NCI-H226 (cell line): ENCODE results near the gene BCAS3.
"Not testable (repeated sequence)": the region's sequence is repeated elsewhere in the genome, so short reads cannot be mapped to it uniquely, and the experiment has no call there.

Experiments used
- DNase-seq: peaks from one replicate; pipeline ENCODE4 v3.0.0-alpha.2; 2015

BCAS3 gene

GRCh38 chr17:61136296-61136695 lies 458.6 kb downstream of the BCAS3 start:
- no peak for DNase-seq

- DNase-seq = peak; percentile 40
Observed at GRCh38 chr17:61139219-61139618, 461.6 kb downstream of the BCAS3 start.

- DNase-seq = no peak
Observed at GRCh38 chr17:61140081-61140786, 462.6 kb downstream of the BCAS3 start.

GRCh38 chr17:61143026-61143425 lies 465.4 kb downstream of the BCAS3 start:
- DNase-seq = no peak

GRCh38 chr17:61144137-61144536 lies 466.5 kb downstream of the BCAS3 start:
- no peak for DNase-seq

GRCh38 chr17:61144617-61145564 lies 467.2 kb downstream of the BCAS3 start:
- DNase-seq = no peak

- not testable (repeated sequence) for DNase-seq
Observed at GRCh38 chr17:61146833-61147232, 469.2 kb downstream of the BCAS3 start.

- no peak for DNase-seq
Observed at GRCh38 chr17:61149106-61149825, 471.6 kb downstream of the BCAS3 start.

GRCh38 chr17:61149862-61150362 lies 472.3 kb downstream of the BCAS3 start:
- no peak for DNase-seq

GRCh38 chr17:61150686-61151299 lies 473.1 kb downstream of the BCAS3 start:
- DNase-seq = no peak

- DNase-seq = no peak
Observed at GRCh38 chr17:61152898-61153297, 475.2 kb downstream of the BCAS3 start.

- DNase-seq = no peak
Observed at GRCh38 chr17:61155590-61156237, 478.1 kb downstream of the BCAS3 start.

- DNase-seq = no peak
Observed at GRCh38 chr17:61157246-61157886, 479.7 kb downstream of the BCAS3 start.

GRCh38 chr17:61158376-61158775 lies 480.7 kb downstream of the BCAS3 start:
- no peak for DNase-seq

GRCh38 chr17:61159221-61159814 lies 481.7 kb downstream of the BCAS3 start:
- no peak for DNase-seq

GRCh38 chr17:61160204-61160603 lies 482.6 kb downstream of the BCAS3 start:
- no peak for DNase-seq

GRCh38 chr17:61160789-61161445 lies 483.3 kb downstream of the BCAS3 start:
- DNase-seq = no peak

- DNase-seq = no peak
Observed at GRCh38 chr17:61161615-61162134, 484.0 kb downstream of the BCAS3 start.

GRCh38 chr17:61164517-61164916 lies 486.9 kb downstream of the BCAS3 start:
- DNase-seq = no peak

GRCh38 chr17:61167075-61167474 lies 489.4 kb downstream of the BCAS3 start:
- DNase-seq = peak; percentile 19
